Gastrocnemius medialis (tissue), 4 donors: Measurements from ENCODE around the gene RPL21.

Experiments
- POLR2A ChIP-seq, 2 donors: fragments of 450-650 bp; IDR thresholded peaks; one replicate each; pipeline ENCODE4 v1.6.1; 2017; ENCODE audit warnings: antibody characterized with exemption in 2 of 2, mild to moderate bottlenecking in 2 of 2, moderate library complexity in 2 of 2
- TF ChIP-seq, protein P1 (sequence below), 5 experiments: fragments of 450-650 bp in 3 of 5; fragments of 200-600 bp in 2 of 5; sonication (generic) in 2 of 5; IDR thresholded peaks in 4 of 5; conservative IDR thresholded peaks in 1 of 5; 1 replicate in 4 of 5; 2 replicates in 1 of 5; pipeline ENCODE4 v1.5.1; 2016 to 2019; ENCODE audit warnings: antibody characterized with exemption in 5 of 5, mild to moderate bottlenecking in 3 of 5, moderate library complexity in 3 of 5

DNA sequence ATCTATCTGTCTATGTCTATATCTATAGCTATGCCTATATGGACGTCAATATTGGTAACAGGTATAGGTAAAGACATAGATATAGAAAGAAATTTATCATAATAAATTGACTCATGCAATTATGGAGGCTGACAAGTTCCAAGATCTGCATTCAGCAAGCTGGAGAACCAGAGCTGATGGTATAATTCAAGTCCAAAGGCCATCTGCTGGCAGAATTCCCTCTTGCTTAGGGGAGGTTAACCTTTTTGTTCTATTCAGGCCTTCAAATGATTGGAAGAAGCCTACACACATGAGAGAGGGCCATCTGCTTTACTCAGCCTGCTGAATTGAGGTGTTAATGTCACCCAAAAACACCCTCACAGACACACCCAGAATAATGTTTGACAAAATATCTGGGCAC, 30.1 kb downstream of the RPL21 start:
- TF ChIP-seq, protein P1, sequence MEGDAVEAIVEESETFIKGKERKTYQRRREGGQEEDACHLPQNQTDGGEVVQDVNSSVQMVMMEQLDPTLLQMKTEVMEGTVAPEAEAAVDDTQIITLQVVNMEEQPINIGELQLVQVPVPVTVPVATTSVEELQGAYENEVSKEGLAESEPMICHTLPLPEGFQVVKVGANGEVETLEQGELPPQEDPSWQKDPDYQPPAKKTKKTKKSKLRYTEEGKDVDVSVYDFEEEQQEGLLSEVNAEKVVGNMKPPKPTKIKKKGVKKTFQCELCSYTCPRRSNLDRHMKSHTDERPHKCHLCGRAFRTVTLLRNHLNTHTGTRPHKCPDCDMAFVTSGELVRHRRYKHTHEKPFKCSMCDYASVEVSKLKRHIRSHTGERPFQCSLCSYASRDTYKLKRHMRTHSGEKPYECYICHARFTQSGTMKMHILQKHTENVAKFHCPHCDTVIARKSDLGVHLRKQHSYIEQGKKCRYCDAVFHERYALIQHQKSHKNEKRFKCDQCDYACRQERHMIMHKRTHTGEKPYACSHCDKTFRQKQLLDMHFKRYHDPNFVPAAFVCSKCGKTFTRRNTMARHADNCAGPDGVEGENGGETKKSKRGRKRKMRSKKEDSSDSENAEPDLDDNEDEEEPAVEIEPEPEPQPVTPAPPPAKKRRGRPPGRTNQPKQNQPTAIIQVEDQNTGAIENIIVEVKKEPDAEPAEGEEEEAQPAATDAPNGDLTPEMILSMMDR (IDR thresholded peaks at IDR 0.05 in 4 of 5, conservative IDR thresholded peaks at IDR 0.05 in 1 of 5) = no peak
- no peak for TF ChIP-seq POLR2A (IDR thresholded peaks at IDR 0.05)
